ENCODE data around the gene CYP3A5.
"Not testable (repeated sequence)": the region's sequence is repeated elsewhere in the genome, so short reads cannot be mapped to it uniquely, and the experiment has no call there.

Gene CYP3A5

GRCh38 chr7:99637414-99637813 is 42.4 kb downstream of the CYP3A5 start:
- DNase-seq, result not testable (repeated sequence)

- DNase-seq, result no peak
Observed at GRCh38 chr7:99631295-99632109, 48.3 kb downstream of the CYP3A5 start.

GRCh38 chr7:99629643-99630042 is 50.2 kb downstream of the CYP3A5 start:
- DNase-seq, result no peak

GRCh38 chr7:99628471-99629465 is 51.0 kb downstream of the CYP3A5 start:
- DNase-seq, result no peak

GRCh38 chr7:99627513-99627912 is 52.3 kb downstream of the CYP3A5 start:
- no peak for DNase-seq

GRCh38 chr7:99626661-99627060 is 53.1 kb downstream of the CYP3A5 start:
- DNase-seq, result no peak

- no peak for DNase-seq
Observed at GRCh38 chr7:99625961-99626360, 53.8 kb downstream of the CYP3A5 start.

- no peak for DNase-seq
Observed at GRCh38 chr7:99625321-99625720, 54.5 kb downstream of the CYP3A5 start.

- DNase-seq, result peak; percentile 65
Observed at GRCh38 chr7:99624484-99624883, 55.3 kb downstream of the CYP3A5 start.

GRCh38 chr7:99623702-99624447 is 55.9 kb downstream of the CYP3A5 start:
- DNase-seq, result no peak

GRCh38 chr7:99623091-99623693 is 56.6 kb downstream of the CYP3A5 start:
- DNase-seq, result no peak

GRCh38 chr7:99622596-99622995 is 57.2 kb downstream of the CYP3A5 start:
- no peak for DNase-seq

- no peak for DNase-seq
Observed at GRCh38 chr7:99621271-99621670, 58.5 kb downstream of the CYP3A5 start.

- no peak for DNase-seq
Observed at GRCh38 chr7:99619571-99620130, 60.1 kb downstream of the CYP3A5 start.

GRCh38 chr7:99618726-99619125 is 61.1 kb downstream of the CYP3A5 start:
- DNase-seq, result no peak

GRCh38 chr7:99617192-99617781 is 62.5 kb downstream of the CYP3A5 start:
- no peak for DNase-seq

- DNase-seq, result peak; percentile 83
Observed at GRCh38 chr7:99616359-99617191, 63.2 kb downstream of the CYP3A5 start, which contains the start of gene ZSCAN25. Gene ZSCAN25 (plus strand): TSS chr7:99616946. CDS start chr7:99619607, 2,661 bp downstream.

- no peak for DNase-seq
Observed at GRCh38 chr7:99615989-99616358, 63.8 kb downstream of the CYP3A5 start.

- DNase-seq, result no peak
Observed at GRCh38 chr7:99614495-99614894, 65.3 kb downstream of the CYP3A5 start.

- DNase-seq, result no peak
Observed at GRCh38 chr7:99607548-99607947, 72.2 kb downstream of the CYP3A5 start.

GRCh38 chr7:99606531-99606930 is 73.3 kb downstream of the CYP3A5 start:
- DNase-seq, result no peak
